Activated T-cell treated with anti-CD3 and anti-CD28 coated beads, Interleukin-2, amount 50 U/mL, for 48 hours (primary cell): Measurements from ENCODE around the gene RHBDF2.
A peak's percentile ranks its signal among the peaks of the same experiment; 100 is the strongest.

ENCODE experiments used
- DNase-seq, 2 experiments: peaks; one replicate each; pipeline ENCODE4 v3.0.0-alpha.2; 2020

The RHBDF2 gene

DNA sequence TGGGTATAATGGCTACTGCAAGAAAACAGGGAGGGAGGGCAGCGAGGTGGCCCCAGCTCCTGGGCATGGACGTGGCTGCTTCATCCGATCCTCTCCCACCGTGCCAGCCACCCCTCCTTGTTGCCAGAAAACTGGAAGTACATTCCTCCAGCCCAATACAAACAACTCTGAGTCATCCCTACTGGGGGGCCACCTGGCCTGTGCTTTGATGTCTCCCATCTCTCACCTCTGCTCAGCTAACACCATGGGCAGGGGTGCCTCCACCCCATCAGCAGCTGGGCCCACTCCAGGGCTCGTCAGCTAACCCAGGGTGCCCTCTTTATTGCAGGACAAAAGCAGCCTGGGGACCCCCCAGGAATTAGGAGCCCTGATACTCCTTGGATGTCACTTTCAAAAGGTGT lies 2.0 kb downstream of the RHBDF2 start:
- no peak for DNase-seq

DNA sequence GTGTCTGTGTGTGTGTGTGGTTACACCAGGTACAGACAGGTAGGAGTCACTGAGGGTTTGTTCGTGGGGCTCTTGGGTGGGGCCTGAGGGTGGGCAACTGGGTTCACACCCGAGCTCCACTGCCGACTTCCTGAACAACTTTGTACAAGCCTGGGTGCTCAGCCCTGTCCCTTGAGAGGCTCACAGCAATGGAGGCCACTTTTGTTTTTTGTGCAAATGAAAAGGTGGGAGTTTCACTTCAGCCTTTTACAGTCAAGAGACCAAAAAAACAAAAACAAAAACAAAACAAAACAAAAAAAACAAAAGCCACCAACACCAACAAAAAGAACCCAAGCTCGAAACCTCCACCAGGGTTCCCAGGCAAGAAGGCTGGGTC lies 2.4 kb downstream of the RHBDF2 start:
- DNase-seq, result no peak

- DNase-seq, result no peak
Observed at GRCh38 chr17:76497979-76498875, 3.0 kb downstream of the RHBDF2 start.

DNA sequence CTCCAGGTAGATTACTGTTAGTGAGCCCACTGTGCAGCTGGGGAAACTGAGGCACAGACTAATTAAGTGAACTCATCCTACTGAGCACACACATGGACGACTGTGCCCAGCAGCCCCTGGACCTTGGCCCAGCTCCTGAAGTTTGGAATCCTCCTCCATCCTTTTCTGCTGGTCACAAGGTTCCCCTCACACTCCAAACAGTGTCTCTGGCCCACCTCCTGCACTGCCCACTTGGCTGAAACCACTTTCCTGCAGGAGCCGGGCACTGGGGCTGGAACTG lies 3.6 kb downstream of the RHBDF2 start:
- DNase-seq, result no peak

GRCh38 chr17:76496464-76496863 lies 4.8 kb downstream of the RHBDF2 start:
- no peak for DNase-seq

DNA sequence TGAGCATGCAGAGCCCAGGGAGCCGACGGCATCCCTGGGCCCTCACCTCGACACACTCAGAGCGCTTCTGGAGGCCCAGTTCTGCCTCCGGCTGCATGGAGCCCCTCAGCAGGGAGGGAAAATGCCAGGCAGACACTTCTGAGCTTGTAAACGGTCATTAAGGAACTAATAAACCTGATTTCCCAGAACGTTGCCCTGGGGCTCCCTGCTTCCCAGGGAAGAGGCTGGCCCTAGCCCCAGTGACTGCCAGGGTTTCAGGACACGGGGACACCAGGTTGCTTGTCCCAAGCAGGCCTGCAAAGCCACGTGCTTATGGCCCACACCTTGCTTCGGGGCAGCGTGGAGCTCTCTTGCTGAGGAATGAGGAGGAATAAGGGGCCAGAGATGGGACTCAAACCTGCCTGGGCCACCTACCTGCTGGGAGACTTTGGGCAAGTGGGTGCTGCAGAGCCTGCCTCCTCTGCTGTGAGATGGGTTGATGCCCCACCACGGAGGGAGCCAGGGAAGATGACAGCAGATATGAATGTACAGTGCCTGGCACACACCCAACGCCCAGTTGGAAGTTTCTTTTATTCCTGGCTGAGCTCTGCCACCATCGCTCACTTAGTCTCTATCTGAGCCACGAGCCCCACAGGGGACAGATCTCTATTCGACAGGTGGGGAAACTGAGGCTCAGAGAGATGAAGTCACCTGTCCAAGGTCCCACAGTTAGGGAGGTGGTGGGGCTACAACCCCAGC lies 5.4 kb downstream of the RHBDF2 start:
- DNase-seq, result no peak

DNA sequence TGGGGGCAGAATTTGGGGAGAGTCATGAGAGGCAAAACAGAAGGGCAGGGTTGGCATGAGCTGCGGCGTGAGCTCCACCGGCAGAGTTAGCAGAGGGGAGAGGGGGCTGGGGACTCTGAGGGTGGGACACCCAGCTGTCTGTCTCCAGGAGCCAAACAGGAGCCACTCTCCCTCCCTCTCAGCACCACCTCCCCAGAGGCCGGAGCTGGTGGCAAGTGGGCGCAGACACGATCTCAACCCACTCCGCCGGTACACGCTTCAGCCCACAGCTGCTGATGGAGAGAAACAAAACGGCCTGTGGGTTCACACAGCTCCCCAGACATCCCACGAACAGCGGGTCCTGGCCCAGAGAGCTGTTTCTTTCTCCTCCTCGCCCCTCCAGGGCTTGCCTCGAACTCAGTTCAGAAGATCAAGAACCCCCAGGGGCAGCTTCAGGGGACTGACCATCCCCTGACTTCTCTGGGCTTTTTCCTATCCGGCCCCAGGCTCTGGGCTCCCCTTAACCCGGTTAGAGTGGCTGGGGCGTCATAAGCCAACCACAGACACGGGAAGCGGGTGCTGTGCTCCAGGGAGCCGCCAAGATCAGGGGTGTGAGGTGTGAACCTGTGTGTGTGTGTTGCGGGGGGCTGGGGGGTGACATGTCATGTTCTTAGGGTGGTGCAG lies 7.6 kb downstream of the RHBDF2 start:
- peak; percentile 45 to 50 for DNase-seq

GRCh38 chr17:76492989-76493501 lies 8.2 kb downstream of the RHBDF2 start:
- peak; percentile 68 to 73 for DNase-seq

DNA sequence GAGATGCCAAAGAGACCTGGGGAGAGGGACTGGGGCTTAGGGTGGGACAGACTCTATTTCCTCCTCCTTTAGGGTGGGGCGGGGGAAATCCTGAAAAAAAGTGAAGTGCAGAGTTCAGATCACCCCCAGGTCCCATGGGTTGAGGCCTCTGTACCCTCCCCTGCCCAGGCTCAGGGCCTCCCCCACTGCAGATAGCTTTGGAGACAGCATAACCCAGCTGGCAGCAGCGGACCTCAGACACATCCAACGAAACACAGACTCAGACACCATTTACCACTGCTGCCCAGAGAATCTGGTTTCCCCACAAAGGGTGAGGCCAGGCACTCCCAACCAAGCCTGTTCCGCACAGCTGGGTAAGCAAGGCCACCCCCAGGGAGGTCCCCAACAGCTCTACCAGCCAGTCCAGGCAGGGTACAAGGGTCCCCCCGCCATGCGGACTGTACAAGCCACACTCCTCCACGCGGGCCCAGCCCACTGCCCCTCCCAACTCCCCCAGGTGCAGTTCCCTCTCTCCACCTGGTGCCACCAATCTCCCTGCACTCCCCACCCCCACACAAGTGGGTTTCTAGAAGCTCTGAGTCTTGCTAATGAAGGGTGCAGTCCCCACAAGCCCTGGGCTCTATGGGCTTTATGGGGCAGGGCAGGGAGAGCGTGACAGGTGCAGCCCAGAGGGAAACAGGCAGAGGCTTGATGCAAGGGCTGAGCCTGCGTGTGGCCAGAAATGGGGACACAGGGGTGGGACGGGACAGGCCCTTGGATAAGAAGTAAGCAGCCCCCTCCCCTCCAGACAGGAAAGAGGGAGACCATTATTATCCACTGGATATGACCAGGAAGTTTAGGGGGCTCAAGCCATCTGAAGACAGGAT lies 8.9 kb downstream of the RHBDF2 start:
- DNase-seq, result peak; percentile 45 to 51

DNA sequence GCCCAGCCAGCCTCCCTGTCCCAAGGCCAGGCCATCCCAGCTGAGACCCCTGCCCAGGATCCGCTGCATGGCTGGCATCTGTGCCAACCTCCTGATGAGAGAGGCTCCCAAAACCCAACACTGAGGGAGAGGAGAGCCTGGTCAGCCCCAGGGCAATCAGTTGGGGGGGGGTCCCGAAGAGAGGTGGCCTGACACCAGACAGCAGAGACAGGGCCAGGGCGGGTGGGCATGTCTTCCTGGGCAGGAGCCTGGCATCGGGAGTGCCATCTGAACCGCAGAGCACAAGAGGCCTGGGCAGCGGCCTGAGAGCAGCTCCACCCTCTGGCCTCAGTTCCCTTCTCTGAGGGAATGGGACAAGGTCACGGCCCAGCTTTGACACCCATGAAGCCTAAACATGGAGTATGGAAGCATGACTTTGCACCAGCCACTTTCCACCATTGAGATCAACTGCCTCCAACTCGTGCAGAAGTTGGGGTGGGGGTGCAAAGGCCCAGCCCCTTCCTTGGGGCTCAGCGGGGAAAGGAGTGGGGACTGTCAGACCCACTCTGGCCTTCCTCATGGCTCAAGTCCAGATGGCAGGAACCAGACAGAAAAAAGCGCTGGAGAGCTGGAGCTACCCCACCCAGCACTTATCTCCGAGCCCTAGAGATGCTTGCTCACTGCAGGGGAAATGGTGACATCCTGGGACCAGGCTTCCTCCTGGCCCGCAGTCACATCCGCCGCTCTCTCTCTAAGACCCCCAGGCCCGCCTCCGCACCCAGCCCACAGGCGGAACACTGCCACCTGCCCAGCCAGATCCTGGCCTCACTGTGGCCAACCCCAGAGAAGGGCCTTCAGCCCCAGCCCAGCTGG lies 9.7 kb downstream of the RHBDF2 start:
- DNase-seq, result peak in 1 of 2 experiments; percentile 32

GRCh38 chr17:76490112-76490710 lies 11.0 kb downstream of the RHBDF2 start:
- no peak for DNase-seq

DNA sequence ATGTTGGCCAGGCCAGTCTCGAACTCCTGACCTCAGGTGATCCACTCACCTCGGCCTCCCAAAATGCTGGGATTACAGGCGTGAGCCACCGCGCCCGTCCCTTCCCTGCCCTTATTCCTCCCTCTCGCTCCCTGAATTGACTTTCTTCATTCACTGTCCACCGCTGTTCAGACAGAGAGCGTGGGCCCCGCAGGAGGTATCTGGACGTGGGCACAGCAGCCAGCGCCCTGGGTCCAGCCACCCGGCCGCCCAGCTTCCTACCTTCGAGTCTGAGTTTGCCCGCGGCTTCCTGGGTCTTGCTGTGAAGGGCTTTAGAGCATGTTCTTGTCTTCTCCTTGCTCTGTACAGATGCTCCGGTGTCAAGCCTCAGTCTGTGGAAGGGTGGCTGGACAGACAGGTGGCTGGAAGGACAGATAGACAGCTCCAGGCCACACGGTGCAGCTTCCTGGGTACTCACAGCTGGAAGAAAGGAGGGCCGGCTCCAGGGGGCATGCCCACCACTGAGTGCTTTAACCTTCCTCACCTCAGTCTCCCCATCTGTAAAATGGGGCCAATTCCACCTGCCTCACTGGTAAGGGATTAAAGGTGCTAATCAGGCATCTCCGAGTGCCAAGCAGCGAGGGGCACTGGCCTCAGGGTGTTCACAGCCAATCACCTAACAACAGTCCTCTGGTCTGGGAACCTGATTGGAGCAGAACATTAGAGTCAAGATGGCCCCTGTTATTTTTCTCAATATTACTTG lies 13.6 kb downstream of the RHBDF2 start:
- no peak for DNase-seq

DNA sequence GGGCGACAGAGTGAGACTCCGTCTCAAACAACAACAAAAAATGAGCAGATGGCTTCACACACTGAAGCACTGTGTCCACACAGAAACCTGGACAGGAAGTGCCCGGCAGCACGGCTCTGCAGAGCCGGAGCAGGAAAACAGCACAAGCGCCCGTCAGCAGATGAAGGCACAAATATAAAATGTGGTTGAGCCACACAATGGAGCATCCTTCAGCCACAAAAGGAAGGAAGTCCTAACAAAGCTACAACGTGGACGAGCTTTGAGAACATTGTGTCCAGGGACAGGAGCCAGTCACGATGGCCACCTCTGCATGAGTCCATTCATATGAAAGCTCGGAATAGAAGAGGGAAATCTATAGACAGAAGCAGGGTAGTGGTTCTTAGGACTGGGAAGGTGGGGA lies 15.7 kb downstream of the RHBDF2 start:
- DNase-seq, result no peak

- no peak for DNase-seq
Observed at GRCh38 chr17:76484228-76484725, 16.9 kb downstream of the RHBDF2 start.

- no peak for DNase-seq
Observed at GRCh38 chr17:76481071-76481655, 20.1 kb downstream of the RHBDF2 start.

GRCh38 chr17:76480632-76481031 lies 20.6 kb downstream of the RHBDF2 start:
- DNase-seq, result no peak

- no peak for DNase-seq
Observed at GRCh38 chr17:76479515-76480060, 21.6 kb downstream of the RHBDF2 start.

- no peak for DNase-seq
Observed at GRCh38 chr17:76478730-76479514, 22.3 kb downstream of the RHBDF2 start.

DNA sequence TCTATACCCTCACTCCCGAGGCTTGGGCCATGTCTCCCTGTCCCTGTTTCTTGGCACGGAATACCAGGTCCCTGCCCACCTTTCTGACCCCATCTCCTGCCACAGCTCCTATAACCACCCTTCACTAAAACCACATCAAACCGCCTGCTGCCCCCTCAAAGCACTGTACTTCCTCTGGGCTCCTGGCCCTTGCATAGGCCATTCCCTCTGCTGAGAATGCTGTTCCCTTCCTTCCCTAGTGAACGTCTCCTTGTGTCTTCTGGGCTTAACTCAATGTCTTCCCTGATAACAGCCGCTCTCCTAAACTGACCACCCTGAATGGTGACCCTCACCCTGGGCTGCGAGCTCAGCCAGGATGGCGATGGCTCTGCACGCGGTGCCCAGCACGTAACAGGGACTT lies 23.1 kb downstream of the RHBDF2 start:
- no peak for DNase-seq
